NT2/D1 (cell line): Measurements from ENCODE around the gene C10orf88.

ENCODE experiments used
- SUZ12 ChIP-seq: IDR thresholded peaks from 2 replicates; pipeline ENCODE4 v1.6.1; 2011; ENCODE audit not compliant: insufficient read length, insufficient read depth; ENCODE audit errors: extremely low read depth
- YY1 ChIP-seq: IDR thresholded peaks from 2 replicates; pipeline ENCODE4 v1.6.1; 2011; ENCODE audit not compliant: insufficient read length, insufficient read depth
- ZNF274 ChIP-seq: IDR thresholded peaks from 2 replicates; pipeline ENCODE4 v1.6.1; 2011; ENCODE audit warnings: mild to moderate bottlenecking, low read depth, low read length

- TF ChIP-seq SUZ12, result no peak
- no peak for TF ChIP-seq YY1
- TF ChIP-seq ZNF274, result no peak
Observed at GRCh38 chr10:122974023-122974422, 20.0 kb upstream of the C10orf88 start.
